ENCODE data around the gene HUS1. TPM values are rescaled to one million over a fixed set of nuclear protein-coding genes. Genes with fewer than 3 reads are reported as not detected.
"Not testable (repeated sequence)": the region's sequence is repeated elsewhere in the genome, so short reads cannot be mapped to it uniquely, and the experiment has no call there.

HUS1 gene
- total and polyA plus RNA-seq, 2 of the 8 experiments (the other 6 are each of a cell fraction or from before 2014, with no cell fraction given), result 15.0 to 33.0 TPM

- H2BK5ac ChIP-seq (ENCODE audit: low read depth, low read length); H4K91ac ChIP-seq (replicated peaks; ENCODE audit: insufficient read length, low read length); H3K23ac ChIP-seq (ENCODE audit: insufficient read length); H3K4me2 ChIP-seq (ENCODE audit: insufficient read depth in 1 of 2, low read depth in 2 of 2, low read length in 2 of 2); H3K27ac ChIP-seq (ENCODE audit: low read depth, low read length); H4K8ac ChIP-seq (ENCODE audit: extremely low read depth, insufficient read depth, low read length); H3K56ac ChIP-seq (replicated peaks; ENCODE audit: insufficient read length, low read depth, low read length); H3K9me3 ChIP-seq (ENCODE audit: insufficient read depth in 2 of 2, low read depth in 1 of 2, low read length in 1 of 2); H4K20me1 ChIP-seq (replicated peaks in 1 of 2; ENCODE audit: control insufficient read depth in 1 of 2, insufficient read depth in 2 of 2, low read length in 2 of 2); H3K4me1 ChIP-seq (replicated peaks in 1 of 4; ENCODE audit: control insufficient read depth in 3 of 4, insufficient read depth in 4 of 4, low read length in 3 of 4); FAIRE-seq; H2AK5ac ChIP-seq (ENCODE audit: low read depth, low read length); H3K23me2 ChIP-seq (ENCODE audit: low read depth, low read length); H2BK20ac ChIP-seq (ENCODE audit: low read length); H2BK15ac ChIP-seq (ENCODE audit: low read length); H3K27me3 ChIP-seq (replicated peaks in 1 of 4; ENCODE audit: control insufficient read depth in 3 of 4, extremely low read depth in 1 of 4, insufficient read depth in 3 of 4, low read length in 3 of 4); DNase-seq (ENCODE audit: low read depth in 1 of 2, low spot score in 2 of 2); H3K79me1 ChIP-seq (ENCODE audit: low read depth, low read length); H3K14ac ChIP-seq (ENCODE audit: insufficient read length); H3K4me3 ChIP-seq (ENCODE audit: extremely low read depth in 1 of 4, insufficient read depth in 2 of 4, low read depth in 3 of 4, low read length in 4 of 4); H2AFZ ChIP-seq (ENCODE audit: low read length); CTCF ChIA-PET (ENCODE audit: partially characterized antibody); H3K9ac ChIP-seq (replicated peaks in 1 of 4; ENCODE audit: extremely low read depth in 1 of 4, low read depth in 3 of 4, low read length in 3 of 4); H2BK12ac ChIP-seq (ENCODE audit: low read depth, low read length); H3K4ac ChIP-seq (replicated peaks; ENCODE audit: insufficient read length, low read depth, low read length); H2BK120ac ChIP-seq (replicated peaks; ENCODE audit: low read depth, low read length); H3K18ac ChIP-seq (ENCODE audit: extremely low read depth, low read length); H4K5ac ChIP-seq (ENCODE audit: insufficient read length, low read depth, low read length): not testable (repeated sequence)
- POLR2A ChIA-PET (ENCODE audit: partially characterized antibody), result interaction anchor here (1.4 kb wide), 1 partner anchor 11 kb away, joined by 5 read pairs; no protein-coding TSS in a partner anchor
- Histone ChIP-seq H3K36me3 (ENCODE audit: control insufficient read depth in 2 of 4, insufficient read depth in 4 of 4, low read length in 3 of 4) (peaks cover 5 to 28% (median 17%) of the 10 kb centered on the region in 4 experiments; a peak in 6 of 8 replicates), H3K79me2 (ENCODE audit: control insufficient read depth in 1 of 2, insufficient read depth in 2 of 2, low read length in 2 of 2) (peaks cover 5 to 13% of the 10 kb centered on the region in 2 experiments)
- 87% methylated on average over 5 of the region's 5 CpGs; no CpG with 5 or more reads in 1 of the 2 experiments for WGBS, 2 experiments (ENCODE audit: extremely low coverage in 1 of 2, insufficient coverage in 1 of 2, insufficient read length in 1 of 2, insufficient replicate concordance in 2 of 2, low coverage in 1 of 2, low lambda C conversion rate in 2 of 2, missing lambda C conversion rate in 1 of 2)
Measured at GRCh38 chr7:47980648-47981047, 1.2 kb upstream of the HUS1 start.
